Measurements from ENCODE around the gene SLC49A3.
A peak's percentile ranks its signal among the peaks of the same experiment; 100 is the strongest.
"Not testable (repeated sequence)": the region's sequence is repeated elsewhere in the genome, so short reads cannot be mapped to it uniquely, and the experiment has no call there.

The SLC49A3 gene

GRCh38 chr4:680091-680490 is 8.9 kb downstream of the SLC49A3 start:
- no peak for DNase-seq

DNA sequence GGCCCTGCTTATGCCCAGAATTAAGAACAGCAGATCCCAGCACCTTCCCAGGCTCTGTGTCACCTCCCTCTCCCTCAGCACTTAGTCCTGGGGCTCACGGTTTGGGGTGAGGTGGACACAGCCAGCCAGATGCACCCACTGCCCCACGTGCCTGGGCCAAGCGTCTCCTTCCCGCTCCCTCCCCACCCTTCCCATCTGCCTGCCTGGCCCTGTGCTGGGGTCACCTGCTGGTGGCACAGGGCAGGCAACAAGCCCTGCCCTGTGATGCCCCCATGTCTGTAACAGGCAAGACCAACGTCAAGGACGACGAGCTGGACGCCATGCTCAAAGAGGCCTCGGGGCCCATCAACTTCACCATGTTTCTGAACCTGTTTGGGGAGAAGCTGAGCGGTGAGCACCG is 9.3 kb downstream of the SLC49A3 start:
- no peak for DNase-seq

DNA sequence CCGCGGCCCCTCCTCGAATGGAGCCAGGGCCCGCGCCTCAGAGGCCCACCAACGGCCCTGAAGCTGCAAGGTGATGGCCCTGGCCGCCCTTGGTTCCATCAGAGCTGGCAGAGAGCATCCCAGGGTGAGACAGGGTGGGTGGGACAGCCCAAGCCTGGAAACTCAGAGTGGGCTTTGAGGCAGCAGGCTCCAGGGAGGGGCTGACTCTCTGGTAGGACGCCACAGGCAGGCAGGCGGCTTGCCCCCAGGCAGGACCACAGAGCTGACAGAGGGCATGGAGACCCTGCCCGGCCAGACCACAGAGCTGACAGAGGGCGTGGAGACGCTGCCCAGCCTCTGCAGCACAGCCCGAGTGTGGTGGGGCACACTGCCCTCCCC is 9.9 kb downstream of the SLC49A3 start:
- DNase-seq: no peak

GRCh38 chr4:678331-679103 is 10.4 kb downstream of the SLC49A3 start:
- no peak for DNase-seq

GRCh38 chr4:677431-678293 is 11.3 kb downstream of the SLC49A3 start:
- DNase-seq: no peak

DNA sequence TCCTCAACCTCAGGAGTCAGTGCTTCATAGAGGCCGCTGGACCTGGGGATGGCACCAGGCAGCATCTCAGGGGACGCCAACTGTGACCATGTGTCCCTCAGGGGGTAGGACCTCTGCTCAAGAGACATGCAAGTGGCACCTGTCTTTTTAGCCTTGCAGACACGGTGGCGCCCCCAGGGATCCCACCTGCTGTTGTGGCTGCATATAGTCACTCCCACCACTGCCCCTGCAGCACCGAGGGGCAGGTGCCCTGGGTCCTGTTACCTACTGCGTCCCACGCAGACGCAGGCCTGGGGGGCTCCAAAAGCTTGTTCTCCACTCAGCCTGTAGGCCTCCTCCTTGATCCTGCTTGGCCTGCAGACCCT is 12.1 kb downstream of the SLC49A3 start:
- no peak for DNase-seq

DNA sequence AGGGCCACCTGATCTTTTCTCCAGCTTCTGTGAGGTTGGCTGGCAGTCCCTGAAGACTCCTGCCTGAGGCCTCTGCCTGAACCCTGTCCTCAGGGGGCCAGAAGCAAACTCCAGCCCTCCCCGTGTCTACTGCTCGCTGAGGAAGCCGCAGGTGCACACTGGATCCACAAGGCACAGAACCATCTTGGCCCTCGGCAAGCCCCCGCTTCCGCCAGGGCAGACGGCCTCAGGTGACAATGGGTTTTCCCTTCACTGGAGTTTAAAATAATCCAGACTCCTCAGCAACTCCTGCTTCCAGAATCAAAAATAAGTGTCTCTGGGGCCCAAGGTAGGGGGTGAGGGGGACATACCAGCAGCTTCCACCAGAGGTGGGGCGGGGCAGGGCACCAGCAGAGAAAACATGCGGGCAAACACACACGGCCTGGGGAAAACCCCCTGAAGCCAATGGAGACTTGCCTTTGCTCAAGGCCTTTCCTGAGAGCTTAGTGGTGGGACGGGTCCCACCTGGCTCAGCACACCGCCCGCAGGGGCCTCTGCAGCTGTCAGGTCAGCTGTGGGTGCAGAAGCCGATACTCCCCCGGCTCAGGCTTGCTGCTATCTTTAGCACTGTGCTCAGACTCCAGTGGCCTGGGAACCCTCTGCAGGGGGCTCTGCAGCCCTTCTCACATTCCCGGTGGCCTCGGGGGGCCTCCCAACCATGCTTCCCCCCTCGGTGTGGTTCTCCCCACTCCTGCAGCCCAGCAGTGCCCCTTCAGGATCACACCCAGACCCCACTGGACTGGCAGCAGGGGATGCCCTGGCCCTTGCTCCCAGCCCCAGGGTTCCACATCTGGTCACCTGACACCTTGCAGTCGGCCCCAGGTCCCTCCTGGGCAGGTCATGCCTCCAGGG is 12.7 kb downstream of the SLC49A3 start:
- no peak for DNase-seq

GRCh38 chr4:675036-675882 is 13.7 kb downstream of the SLC49A3 start:
- DNase-seq: no peak

- peak; percentile 98 for DNase-seq
Observed at GRCh38 chr4:674172-675035, 14.5 kb downstream of the SLC49A3 start, which contains the start of the genes ATP5ME and MYL5. TSS of gene ATP5ME (minus strand) at chr4:674276. CDS start at chr4:674247, 29 bp downstream. TSS of gene MYL5 (plus strand) at chr4:674542. CDS start at chr4:678027, 3,485 bp downstream.

- DNase-seq: peak; percentile 41
Observed at GRCh38 chr4:673349-674091, 15.4 kb downstream of the SLC49A3 start.

GRCh38 chr4:671769-672168 is 17.2 kb downstream of the SLC49A3 start:
- no peak for DNase-seq

DNA sequence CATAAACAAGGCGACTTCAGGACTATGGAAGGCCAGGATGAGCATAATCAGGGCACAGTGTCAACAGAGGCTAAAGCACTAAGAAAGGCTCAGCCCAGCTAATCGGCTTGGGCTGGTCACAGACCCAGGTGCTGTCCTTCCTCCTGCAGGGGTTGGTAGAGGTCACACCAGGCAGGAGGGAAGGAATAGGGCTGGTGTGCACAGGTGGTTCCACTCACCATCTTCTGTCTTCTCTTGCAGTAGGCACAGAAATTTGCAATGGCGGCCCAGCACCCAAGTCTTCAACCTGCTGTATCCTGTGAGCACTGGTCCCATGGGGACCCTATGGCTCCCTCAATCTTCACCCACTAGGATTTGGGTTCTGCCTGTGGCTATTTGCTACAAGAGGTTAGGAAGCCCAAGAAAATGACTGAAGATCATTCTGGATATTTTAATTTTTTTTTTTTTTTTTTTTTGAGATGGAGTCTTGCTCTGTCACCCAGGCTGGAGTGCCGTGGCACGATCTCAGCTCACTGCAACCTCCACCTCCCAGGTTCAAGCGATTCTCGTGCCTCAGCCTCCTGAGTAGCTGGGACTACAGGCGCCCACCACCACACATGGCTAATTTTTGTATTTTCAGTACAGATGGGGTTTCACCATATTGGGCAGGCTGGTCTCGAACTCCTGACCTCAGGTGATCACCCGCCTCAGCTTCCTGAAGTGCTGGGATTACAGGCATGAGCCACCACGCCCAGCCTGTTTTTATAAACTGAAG is 19.0 kb downstream of the SLC49A3 start:
- DNase-seq: not testable (repeated sequence)

DNA sequence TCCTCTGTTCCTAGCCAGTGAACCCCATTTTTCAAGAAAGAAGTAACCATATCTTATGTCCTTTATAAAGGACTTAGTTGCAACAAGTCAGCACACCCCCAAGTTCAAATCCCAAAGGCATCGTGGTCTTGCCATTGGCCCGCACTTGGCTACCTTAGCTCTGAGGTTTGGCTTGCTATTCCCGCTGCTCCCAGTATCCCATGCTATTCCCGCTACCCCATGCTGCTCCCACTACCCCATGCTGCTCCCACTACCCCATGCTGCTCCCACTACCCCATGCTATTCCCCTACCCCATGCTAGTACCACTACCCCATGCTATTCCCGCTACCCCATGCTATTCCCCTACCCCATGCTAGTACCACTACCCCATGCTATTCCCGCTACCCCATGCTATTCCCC is 20.7 kb downstream of the SLC49A3 start:
- DNase-seq: not testable (repeated sequence)

- DNase-seq: no peak
Observed at GRCh38 chr4:667545-667925, 21.4 kb downstream of the SLC49A3 start.

DNA sequence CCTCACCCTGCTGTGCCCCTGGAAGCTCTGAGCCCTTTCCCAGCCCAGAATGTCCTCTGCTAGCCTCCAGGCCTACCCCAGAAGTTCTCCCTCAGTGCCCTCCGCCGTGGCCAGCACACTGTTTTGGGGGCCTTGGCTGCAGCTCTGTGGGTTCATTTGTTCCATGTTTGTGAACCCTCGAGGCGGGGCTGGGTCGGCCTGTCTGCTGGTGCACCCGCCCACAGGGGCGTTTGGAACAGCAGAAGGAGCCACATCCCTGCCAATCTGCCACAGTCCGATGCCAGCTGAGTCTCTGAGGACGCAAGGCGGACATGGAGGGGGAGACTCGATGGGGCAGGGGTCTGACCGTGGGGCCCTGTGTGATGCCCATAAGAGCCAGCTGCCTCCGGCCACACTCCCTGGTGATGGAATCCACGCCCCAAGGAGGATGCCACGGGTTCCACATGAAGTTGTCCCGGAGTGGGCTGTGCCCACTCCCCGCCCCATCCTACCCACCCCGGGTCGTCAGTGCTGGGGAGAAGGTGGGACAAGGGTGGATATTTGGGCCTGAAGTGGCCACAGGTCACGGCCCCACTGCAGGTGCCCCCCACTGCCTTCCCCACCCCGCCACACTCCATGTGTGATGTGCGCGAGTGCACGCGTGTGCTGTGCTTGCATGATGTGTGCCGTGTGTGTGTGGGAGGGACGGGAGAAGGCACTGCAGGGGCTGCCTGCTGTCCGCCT is 22.0 kb downstream of the SLC49A3 start:
- DNase-seq: no peak

- DNase-seq: no peak
Observed at GRCh38 chr4:666436-666810, 22.5 kb downstream of the SLC49A3 start.

DNA sequence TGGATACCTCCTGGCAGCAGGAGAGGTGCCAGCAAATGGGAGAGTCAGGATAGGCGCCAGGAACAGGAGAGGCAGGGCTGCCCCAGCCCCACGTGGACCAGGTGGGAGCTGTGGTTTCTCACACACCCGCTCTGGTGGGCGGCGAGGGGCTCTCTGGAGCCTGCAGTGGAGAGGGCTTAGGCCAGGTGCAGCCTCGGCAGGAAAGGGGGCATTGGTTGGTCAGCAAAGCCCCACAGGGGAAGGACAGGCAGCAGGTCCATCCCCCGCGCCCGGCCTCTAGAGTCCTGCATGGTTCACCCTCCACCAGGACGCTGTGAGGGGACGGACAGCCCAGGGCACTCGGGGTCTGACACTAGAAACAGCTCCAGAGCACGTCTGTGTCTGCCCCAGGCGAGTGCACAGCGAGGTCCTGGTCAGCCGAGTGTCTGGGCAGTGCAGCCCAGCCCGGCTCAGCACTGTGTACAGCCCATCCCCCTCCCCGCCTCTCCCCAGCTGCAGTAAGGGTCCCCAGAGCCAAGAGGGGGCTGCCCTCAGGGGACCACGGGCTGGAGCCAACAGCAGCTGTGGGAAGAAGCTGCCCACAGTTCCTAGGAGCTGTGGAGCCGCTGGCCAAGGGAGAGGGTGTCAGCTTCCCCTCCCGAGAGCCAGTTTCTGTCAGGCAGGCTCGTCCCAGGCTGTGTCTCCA is 23.1 kb downstream of the SLC49A3 start:
- DNase-seq: no peak

- no peak for DNase-seq
Observed at GRCh38 chr4:665381-665750, 23.6 kb downstream of the SLC49A3 start.
